Inferior parietal cortex (tissue), 1 donor: ENCODE measurements around the gene NXPH3.
A peak's percentile ranks its signal among the peaks of the same experiment; 100 is the strongest.

Experiments
- DNase-seq: peaks from one replicate; pipeline ENCODE4 v3.0.0-alpha.2; 2016; ENCODE audit errors: extremely low spot score

The NXPH3 gene

GRCh38 chr17:49592263-49592662 is 16.6 kb downstream of the NXPH3 start:
- DNase-seq: no peak

- no peak for DNase-seq
Observed at GRCh38 chr17:49595328-49595727, 19.7 kb downstream of the NXPH3 start.

GRCh38 chr17:49595980-49596379 is 20.3 kb downstream of the NXPH3 start:
- DNase-seq: no peak

- no peak for DNase-seq
Observed at GRCh38 chr17:49596613-49597244, 21.1 kb downstream of the NXPH3 start.

- no peak for DNase-seq
Observed at GRCh38 chr17:49597436-49597835, 21.8 kb downstream of the NXPH3 start.

GRCh38 chr17:49597928-49598655 is 22.4 kb downstream of the NXPH3 start:
- DNase-seq: peak; percentile 47

- DNase-seq: no peak
Observed at GRCh38 chr17:49598918-49599317, 23.2 kb downstream of the NXPH3 start.

GRCh38 chr17:49600949-49601348 is 25.3 kb downstream of the NXPH3 start:
- DNase-seq: no peak

- no peak for DNase-seq
Observed at GRCh38 chr17:49602783-49603182, 27.1 kb downstream of the NXPH3 start.

GRCh38 chr17:49603238-49603637 is 27.6 kb downstream of the NXPH3 start:
- DNase-seq: no peak

- DNase-seq: no peak
Observed at GRCh38 chr17:49603720-49604119, 28.0 kb downstream of the NXPH3 start.

GRCh38 chr17:49604314-49604869 is 28.7 kb downstream of the NXPH3 start:
- no peak for DNase-seq

- no peak for DNase-seq
Observed at GRCh38 chr17:49610883-49611584, 35.4 kb downstream of the NXPH3 start.

GRCh38 chr17:49612726-49613125 is 37.1 kb downstream of the NXPH3 start:
- DNase-seq: no peak

- DNase-seq: no peak
Observed at GRCh38 chr17:49613182-49613800, 37.6 kb downstream of the NXPH3 start.

- DNase-seq: peak; percentile 34
Observed at GRCh38 chr17:49616086-49616485, 40.4 kb downstream of the NXPH3 start.

GRCh38 chr17:49616601-49617131 is 41.0 kb downstream of the NXPH3 start:
- DNase-seq: peak; percentile 49

GRCh38 chr17:49618028-49618611 is 42.4 kb downstream of the NXPH3 start:
- no peak for DNase-seq

- DNase-seq: no peak
Observed at GRCh38 chr17:49621420-49621819, 45.7 kb downstream of the NXPH3 start.

GRCh38 chr17:49621946-49622529 is 46.4 kb downstream of the NXPH3 start:
- no peak for DNase-seq

- DNase-seq: peak; percentile 25
Observed at GRCh38 chr17:49624896-49625295, 49.2 kb downstream of the NXPH3 start.
